HG03039 (cell line): ENCODE results near the gene YY1AP1.
"Not testable (repeated sequence)": the region's sequence is repeated elsewhere in the genome, so short reads cannot be mapped to it uniquely, and the experiment has no call there.

Source experiments
- ATAC-seq: cut with Tn5 transposase; IDR thresholded peaks from one replicate; pipeline ENCODE4 v1.9.1; 2021; ENCODE audit warnings: mild to moderate bottlenecking, moderate library complexity; ENCODE audit not compliant: unreplicated experiment

YY1AP1 gene

DNA sequence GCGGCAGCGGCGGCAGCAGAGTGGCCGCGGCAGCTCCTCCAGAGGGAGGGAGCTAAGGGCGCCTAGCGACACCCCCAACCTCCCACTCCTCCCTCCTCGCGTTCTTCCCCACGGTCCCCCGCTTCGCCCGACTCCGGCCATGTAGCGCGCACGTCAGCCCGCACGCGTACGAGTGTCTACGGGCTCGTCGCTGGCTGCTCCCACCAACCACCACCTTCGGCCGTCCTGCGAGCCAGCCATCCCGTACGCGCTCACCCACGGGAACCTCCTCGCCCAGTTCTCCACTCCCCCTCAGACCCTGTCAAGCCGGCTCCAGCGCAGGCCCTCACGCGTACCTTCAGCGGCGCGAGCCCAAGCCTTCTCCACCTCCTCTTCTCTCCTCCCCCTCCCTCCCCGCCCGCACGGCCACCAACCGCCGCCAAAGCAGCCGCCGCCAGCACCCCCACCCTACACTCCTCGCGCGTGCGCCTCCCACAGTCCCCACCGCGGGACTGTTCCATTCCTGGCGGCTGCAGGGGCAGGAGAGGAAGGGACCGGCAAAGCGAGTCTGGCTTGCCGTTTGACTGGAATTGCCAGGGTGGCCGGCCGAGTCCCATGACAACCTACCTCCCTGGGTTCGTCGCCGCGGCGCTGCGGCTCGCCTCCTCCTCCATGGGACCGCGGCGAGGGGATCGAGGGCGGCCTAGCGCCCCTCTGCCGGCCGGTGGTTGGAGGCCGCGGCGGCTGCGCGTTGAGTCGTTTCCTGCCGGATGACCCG is at the start of gene YY1AP1:
YY1AP1 (minus strand) TSS at position 451 of the 757 bp plus-strand sequence. CDS start 8,338 bp downstream, outside the sequence.
- peak; percentile 75 for ATAC-seq

DNA sequence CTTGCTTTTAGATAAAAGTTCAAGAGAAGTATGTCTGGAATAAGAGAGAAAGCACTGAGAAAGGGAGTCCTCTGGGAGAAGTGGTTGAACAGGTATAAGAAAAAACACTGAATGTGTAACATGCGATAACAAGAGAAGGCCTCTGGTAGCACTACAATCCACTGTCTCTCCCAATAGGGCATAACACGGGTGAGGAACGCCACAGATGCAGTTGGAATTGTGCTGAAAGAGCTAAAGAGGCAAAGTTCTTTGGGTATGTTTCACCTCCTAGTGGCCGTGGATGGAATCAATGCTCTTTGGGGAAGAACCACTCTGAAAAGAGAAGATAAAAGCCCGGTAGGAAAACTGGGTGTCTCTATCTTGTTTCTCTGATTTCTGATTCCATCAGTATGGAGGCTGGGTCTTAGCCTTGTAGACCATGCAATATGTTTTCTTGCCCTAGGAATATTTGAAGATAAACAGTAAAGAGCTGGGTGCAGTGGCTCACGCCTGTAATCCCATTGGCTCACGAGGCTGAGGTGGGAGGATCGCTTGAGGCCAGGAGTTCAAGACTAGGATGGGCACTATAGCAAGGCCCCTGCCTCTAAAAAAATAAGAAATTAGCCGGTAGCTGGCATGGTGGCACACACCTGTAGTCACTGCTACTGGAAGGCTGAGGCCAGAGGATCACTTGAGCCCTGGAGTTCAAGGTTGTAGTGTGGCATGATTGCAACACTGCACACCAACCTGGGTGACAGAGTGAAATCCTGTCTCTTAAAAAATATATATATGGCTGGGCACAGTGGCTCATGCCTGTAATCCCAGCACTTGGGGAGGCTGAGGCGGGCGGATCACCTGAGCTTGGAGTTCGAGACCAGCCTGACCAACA is 40.7 kb upstream of the YY1AP1 start:
- ATAC-seq: no peak

- ATAC-seq: no peak
Measured at GRCh38 chr1:155725142-155725541, 36.6 kb upstream of the YY1AP1 start.

GRCh38 chr1:155719703-155720102 is 31.1 kb upstream of the YY1AP1 start:
- no peak for ATAC-seq

DNA sequence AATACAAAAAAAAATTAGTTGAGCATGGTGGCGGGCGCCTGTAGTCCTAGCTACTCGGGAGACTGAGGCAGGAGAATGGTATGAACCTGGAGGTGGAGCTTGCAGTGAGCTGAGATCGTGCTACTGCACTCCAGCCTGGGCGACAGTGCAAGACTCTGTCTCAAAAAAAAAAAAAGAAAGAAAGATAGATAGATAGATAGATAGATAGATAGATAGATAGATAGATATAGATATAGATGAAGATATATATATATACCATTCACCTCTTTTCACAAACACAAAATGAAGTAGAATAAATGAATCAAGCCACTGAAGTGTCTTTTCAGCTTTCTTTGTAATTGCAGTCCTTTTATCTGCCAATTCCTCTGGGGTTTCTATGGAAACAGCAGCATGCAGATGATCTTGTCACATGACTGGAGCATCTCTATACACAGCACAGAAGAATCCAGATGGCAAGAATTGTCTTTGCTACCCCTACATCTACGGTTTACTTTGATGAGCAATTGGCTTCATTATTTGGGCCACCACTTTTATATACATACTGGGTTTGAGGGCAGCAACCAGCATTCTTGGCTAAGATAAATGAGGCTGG is 30.0 kb upstream of the YY1AP1 start:
- ATAC-seq: not testable (repeated sequence)

GRCh38 chr1:155717041-155717440 is 28.5 kb upstream of the YY1AP1 start:
- ATAC-seq: no peak

DNA sequence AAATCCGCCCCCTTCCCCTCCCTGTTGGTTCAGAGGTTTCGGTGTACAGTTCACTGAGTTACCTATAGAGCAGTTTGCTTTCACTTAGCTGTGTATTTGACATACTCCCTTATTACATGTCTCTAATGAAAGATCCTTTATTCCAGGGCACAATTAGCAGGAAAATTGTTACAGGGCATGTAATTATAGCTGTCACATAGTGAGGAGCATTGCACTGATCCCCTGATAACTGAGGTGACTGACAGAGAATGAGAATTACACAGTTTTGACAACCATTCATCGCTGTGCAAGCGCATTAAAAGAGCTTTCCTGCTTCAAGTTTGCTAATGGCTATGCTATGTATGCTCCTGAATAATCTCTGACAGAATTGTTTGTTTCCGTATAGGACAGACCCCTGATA is 27.2 kb upstream of the YY1AP1 start:
- no peak for ATAC-seq

DNA sequence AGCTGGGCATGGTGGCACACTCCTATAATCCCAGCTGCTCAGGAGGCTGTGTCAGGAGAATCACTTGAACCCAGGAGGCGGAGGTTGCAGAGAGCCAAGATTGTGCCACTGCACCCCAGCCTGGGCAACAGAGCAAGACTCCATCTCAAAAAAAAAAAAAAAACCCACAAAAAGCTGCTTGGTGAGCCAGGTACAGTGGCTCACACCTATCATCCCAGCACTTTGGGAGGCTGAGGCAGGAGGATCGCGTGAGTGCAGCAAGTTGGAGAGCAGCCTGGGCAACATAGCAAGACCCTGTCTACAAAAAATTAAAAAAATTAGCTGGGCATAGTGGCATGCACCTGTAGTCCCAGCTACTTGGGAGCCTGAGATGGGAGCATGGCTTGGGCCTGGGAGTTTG is 26.5 kb upstream of the YY1AP1 start:
- not testable (repeated sequence) for ATAC-seq

DNA sequence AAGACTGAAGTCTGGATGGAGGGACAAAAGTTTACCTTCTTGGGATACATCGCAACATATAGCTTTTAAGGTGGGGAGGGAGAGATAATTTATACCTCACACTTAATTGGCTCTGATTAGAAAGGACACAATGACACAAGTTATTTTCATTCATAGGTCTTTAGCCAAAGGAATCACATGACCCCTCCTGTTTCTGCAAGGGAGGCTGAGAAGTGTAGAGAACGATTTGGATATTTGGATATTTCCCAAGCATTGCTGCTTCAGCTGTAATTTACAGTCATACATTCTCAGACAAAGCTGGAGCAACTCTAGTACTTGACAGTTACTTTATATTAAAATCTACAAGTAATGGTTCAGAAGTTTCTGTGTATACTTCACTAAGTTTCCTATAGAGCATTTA is 24.5 kb upstream of the YY1AP1 start:
- no peak for ATAC-seq

DNA sequence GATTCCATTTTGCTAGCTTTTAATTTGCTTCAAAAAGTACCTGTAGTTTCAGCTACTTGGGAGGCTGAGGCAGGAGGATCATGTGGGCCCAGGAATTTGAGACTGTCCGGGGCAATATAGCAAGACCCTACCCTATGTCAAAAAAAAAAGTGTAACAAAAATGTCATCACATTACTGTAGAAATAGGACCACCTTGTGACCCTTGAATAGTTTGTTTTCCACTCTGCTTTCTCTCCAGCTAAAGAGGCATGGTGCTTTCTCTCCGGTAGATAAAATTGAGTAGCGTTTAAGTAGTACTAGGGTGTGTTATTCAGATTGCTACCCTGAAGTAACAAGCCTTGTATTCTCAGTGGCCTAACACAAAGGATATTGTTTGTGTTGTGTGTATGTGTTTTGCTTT is 24.1 kb upstream of the YY1AP1 start:
- not testable (repeated sequence) for ATAC-seq

DNA sequence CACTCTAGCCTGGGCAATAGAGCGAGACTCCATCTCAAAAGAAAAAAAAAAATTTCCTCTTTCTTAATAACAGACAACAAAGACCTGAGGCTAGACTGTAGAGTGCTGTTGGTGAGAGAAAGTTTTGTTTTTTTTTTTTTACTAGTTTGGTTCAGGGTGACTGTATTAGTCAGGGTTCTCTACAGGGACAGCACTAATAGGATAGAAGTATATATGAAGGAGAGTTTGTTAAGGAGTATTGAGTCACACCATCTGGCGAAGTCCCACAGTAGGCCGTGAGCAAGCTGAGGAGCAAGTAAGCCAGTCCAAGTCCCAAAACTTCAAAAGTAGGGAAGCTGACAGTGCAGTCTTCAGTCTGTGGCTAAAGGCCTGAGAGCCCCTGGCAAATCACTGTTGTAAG is 22.9 kb upstream of the YY1AP1 start:
- ATAC-seq: not testable (repeated sequence)

GRCh38 chr1:155709391-155709790 is 20.8 kb upstream of the YY1AP1 start:
- no peak for ATAC-seq

DNA sequence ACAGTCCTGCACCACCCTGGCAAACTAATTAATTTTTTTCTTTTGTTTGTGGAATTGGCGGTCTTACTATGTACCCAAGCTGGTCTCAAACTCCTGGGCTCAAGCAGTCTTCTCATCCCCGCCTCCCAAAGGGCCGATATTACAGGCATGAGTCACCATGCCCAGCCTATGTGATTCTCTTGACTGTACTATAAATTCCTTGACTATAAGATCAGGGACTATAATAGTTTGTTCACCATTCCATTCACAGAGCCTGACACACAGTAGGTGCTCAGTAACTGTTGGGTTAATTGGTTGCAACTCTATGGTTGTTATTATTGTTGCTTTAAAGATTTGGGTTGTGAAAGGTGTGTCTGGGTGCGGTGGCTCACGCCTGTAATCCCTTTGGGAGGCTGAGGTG is 17.6 kb upstream of the YY1AP1 start:
- no peak for ATAC-seq

- ATAC-seq: not testable (repeated sequence)
Measured at GRCh38 chr1:155704414-155704813, 15.8 kb upstream of the YY1AP1 start.

DNA sequence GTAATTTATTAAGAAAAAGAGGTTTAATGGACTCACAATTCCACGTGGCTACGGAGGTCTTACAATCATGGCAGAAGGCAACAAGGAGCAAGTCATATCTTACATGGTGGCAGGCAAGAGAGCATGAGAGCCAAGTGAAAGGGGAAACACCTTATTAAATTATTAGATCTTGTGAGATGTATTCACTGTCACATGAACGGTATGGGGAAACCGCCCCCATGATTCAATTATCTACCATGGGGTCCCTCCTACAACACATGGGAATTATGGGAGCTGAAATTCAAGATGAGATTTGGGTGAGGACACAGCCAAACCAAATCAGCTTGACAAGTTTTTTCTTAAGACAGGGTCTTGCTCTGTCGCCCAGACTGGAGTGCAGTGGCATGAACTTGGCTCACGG is 14.6 kb upstream of the YY1AP1 start:
- no peak for ATAC-seq

DNA sequence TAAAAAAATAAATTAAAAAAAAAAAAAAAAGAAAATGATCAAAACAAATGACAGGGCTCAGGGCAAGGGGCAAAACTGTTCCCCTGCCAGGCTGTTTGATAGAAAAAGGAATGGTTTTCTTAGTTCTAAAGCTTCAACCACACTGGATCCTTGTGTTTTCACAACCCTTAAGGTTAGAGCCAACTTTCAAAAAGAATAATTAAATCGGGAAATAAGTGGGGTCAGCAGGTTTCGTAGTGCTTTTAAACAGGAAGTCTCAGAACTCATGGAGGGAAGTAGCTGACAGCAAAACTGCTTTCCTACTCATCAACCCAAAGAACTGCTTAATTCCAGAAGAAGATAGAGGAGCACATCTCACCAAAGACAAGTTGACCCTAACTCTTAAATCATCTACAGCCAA is 13.1 kb upstream of the YY1AP1 start:
- not testable (repeated sequence) for ATAC-seq

DNA sequence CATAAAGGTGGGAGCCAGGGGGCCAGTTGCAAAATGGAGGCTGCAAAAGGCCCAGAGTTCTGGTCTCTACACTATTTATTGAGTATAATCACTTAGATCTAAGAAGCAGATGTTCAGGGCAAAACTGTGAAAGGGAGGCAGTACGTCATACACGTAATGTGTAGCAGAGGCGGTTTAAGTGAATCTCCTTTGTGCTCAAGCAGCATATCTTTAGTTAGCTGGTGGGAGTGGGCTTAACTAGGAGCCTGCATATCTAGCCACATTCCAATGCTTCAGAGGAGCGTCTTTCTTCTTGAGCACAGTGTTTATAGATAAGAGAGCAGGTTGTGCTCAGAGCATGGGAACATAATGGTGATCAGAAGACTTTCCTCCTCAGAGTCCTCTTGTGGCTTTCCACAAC is 10.5 kb upstream of the YY1AP1 start:
- ATAC-seq: not testable (repeated sequence)

- ATAC-seq: no peak
Measured at GRCh38 chr1:155698382-155699038, 9.9 kb upstream of the YY1AP1 start.

- not testable (repeated sequence) for ATAC-seq
Measured at GRCh38 chr1:155697616-155698015, 9.0 kb upstream of the YY1AP1 start.

GRCh38 chr1:155697046-155697445 is 8.5 kb upstream of the YY1AP1 start:
- no peak for ATAC-seq

GRCh38 chr1:155696524-155696923 is 8.0 kb upstream of the YY1AP1 start:
- ATAC-seq: no peak
